HG02759 (cell line): Measurements from ENCODE around the gene PPIF.

Experiments
- ATAC-seq: cut with Tn5 transposase; IDR thresholded peaks from one replicate; pipeline ENCODE4 v1.9.1; 2021; ENCODE audit warnings: mild to moderate bottlenecking, moderate library complexity; ENCODE audit not compliant: unreplicated experiment

PPIF gene

GRCh38 chr10:79399223-79399831, 52.1 kb downstream of the PPIF start:
- no peak for ATAC-seq

GRCh38 chr10:79400146-79401004, 53.1 kb downstream of the PPIF start:
- peak; percentile 80 for ATAC-seq

DNA sequence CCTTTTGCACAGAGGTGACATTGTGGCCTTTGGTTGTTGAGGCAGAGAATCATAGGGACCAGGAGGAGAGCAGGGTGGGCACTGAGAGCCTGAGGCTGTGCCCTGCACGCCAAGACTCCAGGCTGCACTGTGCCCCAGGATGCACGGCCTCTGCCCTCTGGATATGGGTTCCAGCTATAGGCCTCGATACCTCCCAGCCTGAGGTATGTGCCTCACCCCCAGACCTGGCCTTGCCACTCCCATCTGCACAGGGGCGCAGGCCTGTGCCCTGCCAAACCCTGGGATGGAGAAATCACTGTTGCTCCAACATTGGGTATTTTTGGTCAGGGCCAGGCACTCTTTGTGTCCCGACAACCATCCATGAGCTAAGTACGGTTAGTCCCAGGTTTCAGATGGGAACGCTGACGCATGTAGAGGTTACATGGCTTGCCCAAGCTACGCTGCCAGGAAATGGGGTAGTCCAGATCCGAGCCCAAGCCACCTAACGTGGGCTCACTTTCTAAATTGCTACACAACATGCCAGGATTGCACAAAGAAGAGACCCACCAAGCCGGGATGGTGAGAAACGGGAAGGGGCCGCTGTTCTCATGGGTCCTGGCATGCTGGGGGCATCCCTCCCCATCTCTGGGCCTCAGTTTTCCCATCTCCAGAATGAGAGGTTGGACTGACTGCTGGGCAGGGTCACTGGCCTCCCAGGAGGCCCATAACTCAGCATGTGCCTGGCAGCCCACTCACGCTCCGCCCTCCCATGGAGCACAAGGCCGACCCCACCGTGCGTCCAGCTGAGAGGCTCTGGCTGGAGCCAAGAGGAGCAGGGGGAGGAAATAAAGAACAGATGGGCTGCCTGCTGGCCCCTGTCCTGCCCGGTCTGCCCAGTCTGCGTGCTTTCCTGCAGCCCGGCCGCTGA, 54.0 kb downstream of the PPIF start:
- ATAC-seq = no peak

DNA sequence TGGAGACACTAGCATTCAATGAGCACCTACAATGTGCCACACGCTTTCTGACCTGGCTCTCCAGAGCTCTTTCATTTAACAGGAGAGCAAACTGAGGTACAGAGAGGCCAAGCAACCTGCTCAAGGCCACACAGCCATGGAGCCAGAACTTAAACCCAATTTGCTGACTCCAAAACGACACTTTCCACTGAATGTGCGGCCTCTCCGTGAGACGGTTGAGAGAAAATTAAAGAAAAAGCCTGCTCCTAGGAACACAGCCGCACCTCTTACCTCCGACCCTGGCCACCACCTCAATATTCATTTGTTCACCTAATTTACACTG, 55.3 kb downstream of the PPIF start:
- no peak for ATAC-seq

DNA sequence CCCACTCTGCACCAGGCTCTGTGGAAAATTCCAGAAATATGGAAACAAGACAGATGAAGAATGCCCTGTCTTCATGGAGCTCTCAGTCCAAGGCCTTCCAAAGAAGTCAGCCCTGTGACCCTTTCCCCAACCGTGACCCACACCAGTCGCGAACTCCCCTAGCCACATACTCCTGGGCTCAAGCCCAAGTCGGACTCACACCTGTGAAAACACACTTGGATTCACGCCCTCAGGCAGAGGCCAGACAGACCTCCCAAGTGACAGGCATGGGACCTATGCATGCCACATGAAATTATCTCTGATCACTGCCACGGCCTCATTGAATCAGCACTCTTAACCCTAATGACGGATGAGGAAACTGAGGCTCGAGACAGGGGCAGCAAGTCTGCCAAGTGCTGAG, 55.7 kb downstream of the PPIF start:
- no peak for ATAC-seq

DNA sequence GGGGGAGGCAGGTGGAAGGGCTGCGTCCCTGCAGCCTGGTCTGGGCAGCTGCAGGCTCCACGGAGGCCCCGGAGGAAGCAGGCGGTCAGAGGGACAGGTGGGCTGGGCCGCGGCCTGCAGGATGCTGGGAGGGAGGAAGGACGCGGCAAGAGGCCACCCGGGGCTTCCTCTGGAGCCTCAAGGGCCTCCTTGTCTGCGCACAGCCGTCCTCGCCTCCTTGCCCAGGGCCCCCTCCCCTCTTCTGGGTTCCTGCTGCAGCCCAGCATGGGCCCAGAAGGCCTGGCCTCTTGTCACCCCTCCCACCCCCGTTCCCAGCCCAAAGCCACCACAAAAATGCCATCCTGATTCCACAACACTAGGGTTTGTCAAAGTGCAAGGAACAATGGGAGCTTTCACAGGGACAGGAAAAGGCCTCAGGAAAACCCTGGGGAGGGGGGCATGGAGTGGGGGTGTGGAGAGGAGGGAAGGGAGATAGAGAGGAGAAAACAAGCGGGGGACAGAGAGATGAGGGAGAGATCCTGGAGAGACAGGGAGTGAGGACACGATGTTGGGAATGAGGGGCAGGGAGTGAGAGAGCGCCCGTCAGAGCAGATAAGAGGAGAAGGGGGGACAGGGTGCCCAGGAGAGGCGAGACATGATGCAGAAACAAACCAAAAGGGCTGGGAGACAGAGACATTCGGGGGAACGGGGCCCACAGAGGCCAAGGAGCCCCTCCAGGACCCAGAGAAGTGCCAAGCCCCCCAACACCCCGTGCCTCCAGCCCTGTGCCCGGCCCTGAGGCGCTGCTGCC, 56.4 kb downstream of the PPIF start:
- ATAC-seq = no peak

- ATAC-seq = no peak
Measured at GRCh38 chr10:79404231-79404609, 57.0 kb downstream of the PPIF start.

- no peak for ATAC-seq
Measured at GRCh38 chr10:79404690-79405131, 57.4 kb downstream of the PPIF start.
